A549 (cell line): Measurements from ENCODE around the gene TLK1. TPM values are rescaled to one million over a fixed set of nuclear protein-coding genes. Genes with fewer than 3 reads are reported as not detected.

Source experiments
- ATAC-seq, 2 experiments: fragments of 200-7000 bp in 1 of 2; fragments of >200 bp in 1 of 2; cut with Nextera tagmentation in 1 of 2; cut with Tn5 transposase in 1 of 2; 3 replicates each; pipeline versions ENCODE4 v1.8.0 to v1.9.1; 2018 to 2020; ENCODE audit warnings: mild to moderate bottlenecking in 1 of 2, moderate library complexity in 1 of 2
- CTCF ChIA-PET: fragments of 300-600 bp; sonication (Branson Sonifier 250); formaldehyde crosslinking; extraction: SDS; loops from one replicate; lab custom pipeline; 2021; ENCODE audit warnings: antibody characterized with exemption, inconsistent platforms; lab: Yijun Ruan, JAX
- POLR2A ChIA-PET: fragments of 350-600 bp; formaldehyde crosslinking; extraction: SDS; loops from one replicate; lab custom pipeline; 2021; ENCODE audit warnings: antibody characterized with exemption, inconsistent platforms; lab: Yijun Ruan, JAX
- DNase-seq, 2 experiments: peaks; one replicate each; pipeline versions ENCODE4 v3.0.0 to v3.0.0-alpha.2; 2011 to 2016; ENCODE audit warnings: low read depth in 1 of 2, low spot score in 1 of 2
- FAIRE-seq: peaks from 2 replicates; lab custom pipeline; 2011; peaks lifted over from hg19 to GRCh38; lab: Jason Lieb, UNC
- H3K27ac ChIP-seq, 2 experiments: fragments of >200 bp; sonication (Bioruptor Twin); formaldehyde crosslinking; 3 replicates each; pipeline ENCODE4 v1.5.1; 2016 to 2017
- H3K4me1 ChIP-seq: fragments of >200 bp; sonication (Bioruptor Twin); formaldehyde crosslinking; 3 replicates; pipeline ENCODE4 v1.6.1; 2016
- H3K4me2 ChIP-seq: fragments of >200 bp; sonication (Bioruptor Twin); formaldehyde crosslinking; 3 replicates; pipeline ENCODE4 v1.6.1; 2016
- H3K4me3 ChIP-seq: fragments of >200 bp; sonication (Bioruptor Twin); formaldehyde crosslinking; 3 replicates; pipeline ENCODE4 v1.5.1; 2016
- H3K9me3 ChIP-seq: fragments of >200 bp; sonication (Bioruptor Twin); formaldehyde crosslinking; 3 replicates; pipeline ENCODE4 v1.6.1; 2016
- BCL3 ChIP-seq: fragments of >200 bp; sonication (Bioruptor Twin); formaldehyde crosslinking; IDR thresholded peaks from 3 replicates; pipeline ENCODE4 v1.6.1; 2016
- CHD2 ChIP-seq: fragments of 150-350 bp; IDR thresholded peaks from 2 replicates; pipeline ENCODE4 v1.6.1; 2014; ENCODE audit warnings: low read length; ENCODE audit not compliant: partially characterized antibody
- CHD4 ChIP-seq: fragments of 200-600 bp; sonication (generic); IDR thresholded peaks from 2 replicates; pipeline ENCODE4 v1.6.1; 2016; ENCODE audit warnings: antibody characterized with exemption, mild to moderate bottlenecking, borderline replicate concordance
- ELK1 ChIP-seq: fragments of 150-350 bp; IDR thresholded peaks from 2 replicates; pipeline ENCODE4 v1.6.1; 2014; ENCODE audit warnings: low read depth, mild to moderate bottlenecking, low read length
- EP300 ChIP-seq, 2 experiments: fragments of >200 bp; sonication (Bioruptor Twin); formaldehyde crosslinking; IDR thresholded peaks; 2 replicates in 1 of 2; 3 replicates in 1 of 2; pipeline ENCODE4 v1.6.1; 2016 to 2017
- FOXS1 ChIP-seq: fragments of 250-450 bp; sonication (Bioruptor Pico); IDR thresholded peaks from 2 replicates; pipeline ENCODE4 v1.5.0; 2020; ENCODE audit warnings: mild to moderate bottlenecking, moderate library complexity
- GATA3 ChIP-seq: IDR thresholded peaks from 2 replicates; pipeline ENCODE4 v1.6.1; 2012; ENCODE audit warnings: borderline replicate concordance
- HOXB13 ChIP-seq: fragments of 250-450 bp; sonication (Bioruptor Pico); IDR thresholded peaks from 2 replicates; pipeline ENCODE4 v1.5.0; 2020; ENCODE audit warnings: low read depth, mild to moderate bottlenecking, moderate library complexity
- JUN ChIP-seq, 2 experiments: fragments of >200 bp; sonication (Bioruptor Twin); formaldehyde crosslinking; IDR thresholded peaks; 2 replicates in 1 of 2; 3 replicates in 1 of 2; pipeline ENCODE4 v1.6.1; 2016 to 2017
- NR3C1 ChIP-seq: fragments of >200 bp; sonication (Bioruptor Twin); formaldehyde crosslinking; IDR thresholded peaks from 3 replicates; pipeline ENCODE4 v1.6.1; 2017
- RAD21 ChIP-seq, 2 experiments: fragments of >200 bp in 1 of 2; sonication (Bioruptor Twin) in 1 of 2; formaldehyde crosslinking in 1 of 2; IDR thresholded peaks in 1 of 2; conservative IDR thresholded peaks in 1 of 2; 2 replicates in 1 of 2; 3 replicates in 1 of 2; pipeline ENCODE4 v1.6.1; 2012 to 2018; ENCODE audit warnings: inconsistent platforms in 1 of 2
- RFX5 ChIP-seq: fragments of 450-650 bp; IDR thresholded peaks from 2 replicates; pipeline ENCODE4 v1.7.1; 2014; ENCODE audit warnings: antibody characterized with exemption, mild to moderate bottlenecking, moderate library complexity
- SREBF2 ChIP-seq: fragments of 450-650 bp; IDR thresholded peaks from 2 replicates; pipeline ENCODE4 v1.6.1; 2014; ENCODE audit warnings: mild to moderate bottlenecking, moderate library complexity
- TFCP2L1 ChIP-seq: fragments of 250-450 bp; sonication (Bioruptor Pico); IDR thresholded peaks from 2 replicates; pipeline ENCODE4 v1.5.0; 2021; ENCODE audit warnings: mild to moderate bottlenecking
- ZFP36 ChIP-seq: fragments of 450-650 bp; IDR thresholded peaks from 2 replicates; pipeline ENCODE4 v1.6.1; 2014; ENCODE audit warnings: borderline replicate concordance; ENCODE audit not compliant: partially characterized antibody
- ZNF302 ChIP-seq: fragments of 250-450 bp; sonication (Bioruptor Pico); IDR thresholded peaks from 2 replicates; pipeline ENCODE4 v1.9.0; 2021; ENCODE audit warnings: inconsistent platforms, mild to moderate bottlenecking, moderate library complexity
- ZSCAN20 ChIP-seq: fragments of 250-450 bp; sonication (Bioruptor Pico); IDR thresholded peaks from 2 replicates; pipeline ENCODE4 v1.8.0; 2022; ENCODE audit warnings: mild to moderate bottlenecking, moderate library complexity
- WGBS: methylation state at CpG from one replicate; pipeline ENCODE4 v1.1.6; 2017; ENCODE audit errors: missing lambda C conversion rate; 5-methylcytosine and 5-hydroxymethylcytosine counted together
- polyA plus RNA-seq, 4 experiments: library from polyadenylated mRNA; depleted of rRNA in 3 of 4; stranded (reverse); fragments of >200 nt; fragmentation: RNase III in 1 of 4; extraction: RNeasy Plus Mini Kit Qiagen cat#74134 plus additional on column Dnase treatment in 1 of 4; gene quantifications; 2 replicates in 3 of 4; 3 replicates in 1 of 4; pipeline ENCODE4 v1.2.3, GENCODE V29; 2011 to 2017
- TF ChIP-seq, protein P1 (sequence below): IDR thresholded peaks from 2 replicates; pipeline ENCODE4 v1.6.1; 2012; ENCODE audit warnings: low read depth, borderline replicate concordance
- TF ChIP-seq, protein P2 (sequence below): fragments of 250-450 bp; sonication (Bioruptor Pico); IDR thresholded peaks from 2 replicates; pipeline ENCODE4 v1.5.0; 2020; ENCODE audit warnings: low read depth, mild to moderate bottlenecking, moderate library complexity
- TF ChIP-seq, protein P3 (sequence below): fragments of 450-650 bp; IDR thresholded peaks from 2 replicates; pipeline ENCODE4 v1.6.1; 2014; ENCODE audit warnings: antibody characterized with exemption

Gene TLK1
- polyA plus RNA-seq, 2 of the 4 experiments (the other 2 are of a cell fraction): 16.9 to 28.9 TPM

DNA sequence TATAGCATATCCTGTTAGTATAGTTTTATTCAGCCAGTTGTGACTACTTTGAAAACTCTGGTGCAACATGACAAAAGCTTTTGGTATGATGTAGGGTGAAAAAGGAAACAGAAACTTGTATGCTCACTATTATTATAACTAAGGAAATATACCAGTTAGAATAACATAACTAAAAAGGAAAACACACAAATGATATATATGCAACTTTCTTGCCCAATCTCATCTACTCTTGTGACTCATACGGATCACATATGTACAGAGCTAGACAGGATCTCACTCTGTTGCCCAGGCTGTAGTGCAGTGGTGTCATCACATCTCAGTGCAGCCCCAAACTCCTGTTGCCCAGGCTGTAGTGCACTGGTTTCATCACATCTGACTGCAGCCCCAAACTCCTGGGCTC lies 12.4 kb upstream of the TLK1 start:
- no peak; a peak in 1 of 6 replicates for ATAC-seq

DNA sequence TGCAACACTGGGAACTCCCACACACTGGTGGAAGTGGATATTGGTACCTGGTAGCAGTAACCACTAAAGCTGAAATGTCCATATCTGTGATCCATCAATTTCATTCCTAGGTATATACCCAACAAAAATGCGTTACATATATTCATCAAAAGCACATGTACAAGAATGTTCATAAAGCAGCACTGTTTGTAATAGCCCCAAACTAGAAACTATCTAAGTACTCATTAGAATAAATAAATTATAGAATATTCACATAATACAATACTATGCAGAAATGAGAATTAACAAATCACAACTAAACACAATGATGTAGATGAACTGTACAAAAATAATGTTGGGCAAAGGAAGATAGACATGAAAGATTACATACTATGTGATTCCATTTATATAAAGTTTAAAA lies 11.1 kb upstream of the TLK1 start:
- Histone ChIP-seq H3K27ac (no peak overlapping the region), H3K4me2 (no peak overlapping the region), H3K4me1 (no peaks in the 10 kb centered on the region), H3K9me3 (no peaks in the 10 kb centered on the region), H3K4me3 (no peak overlapping the region)
- no peak for DNase-seq
- POLR2A ChIA-PET: no interaction called here
- no peak for TF ChIP-seq ZNF302 (CRISPR knock-in tag)
- no peak for TF ChIP-seq RFX5
- TF ChIP-seq NR3C1: no peak
- TF ChIP-seq ZSCAN20 (CRISPR knock-in tag): no peak
- no peak for TF ChIP-seq HOXB13
- TF ChIP-seq, protein P1, sequence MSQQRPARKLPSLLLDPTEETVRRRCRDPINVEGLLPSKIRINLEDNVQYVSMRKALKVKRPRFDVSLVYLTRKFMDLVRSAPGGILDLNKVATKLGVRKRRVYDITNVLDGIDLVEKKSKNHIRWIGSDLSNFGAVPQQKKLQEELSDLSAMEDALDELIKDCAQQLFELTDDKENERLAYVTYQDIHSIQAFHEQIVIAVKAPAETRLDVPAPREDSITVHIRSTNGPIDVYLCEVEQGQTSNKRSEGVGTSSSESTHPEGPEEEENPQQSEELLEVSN: no peak
- no peak for TF ChIP-seq RAD21 (conservative IDR thresholded peaks at IDR 0.05 in 1 of 2, IDR thresholded peaks at IDR 0.05 in 1 of 2)
- no peak for TF ChIP-seq ZFP36
- TF ChIP-seq JUN (IDR thresholded peaks at IDR 0.05): no peak
- TF ChIP-seq ELK1: no peak
- TF ChIP-seq, protein P2, sequence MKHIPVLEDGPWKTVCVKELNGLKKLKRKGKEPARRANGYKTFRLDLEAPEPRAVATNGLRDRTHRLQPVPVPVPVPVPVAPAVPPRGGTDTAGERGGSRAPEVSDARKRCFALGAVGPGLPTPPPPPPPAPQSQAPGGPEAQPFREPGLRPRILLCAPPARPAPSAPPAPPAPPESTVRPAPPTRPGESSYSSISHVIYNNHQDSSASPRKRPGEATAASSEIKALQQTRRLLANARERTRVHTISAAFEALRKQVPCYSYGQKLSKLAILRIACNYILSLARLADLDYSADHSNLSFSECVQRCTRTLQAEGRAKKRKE (CRISPR knock-in tag): no peak
- no peak for TF ChIP-seq SREBF2
- no peak for TF ChIP-seq CHD4
- no peak for TF ChIP-seq CHD2
- TF ChIP-seq, all 56 proteins: peak for 0
- ATAC-seq (no peak), FAIRE-seq (no peak)
- WGBS: 86% methylated on average over 1 of the region's 1 CpG
- CTCF ChIA-PET: interaction anchor here (0.6 to 2.1 kb wide), 2 partner anchors 13 to 178 kb away, joined by 5 read pairs; no protein-coding TSS in a partner anchor

More for the DNA sequence above, 12.4 kb upstream of the TLK1 start:
- Histone ChIP-seq H3K27ac (no peak overlapping the region), H3K4me3 (no peak overlapping the region), H3K4me1 (no peaks in the 10 kb centered on the region), H3K9me3 (no peaks in the 10 kb centered on the region), H3K4me2 (no peak overlapping the region)
- DNase-seq (no peak), FAIRE-seq (no peak)
- no peak for TF ChIP-seq EP300 (IDR thresholded peaks at IDR 0.05)
- TF ChIP-seq, protein P1: no peak
- TF ChIP-seq JUN (IDR thresholded peaks at IDR 0.05): no peak
- TF ChIP-seq ZNF302 (CRISPR knock-in tag): no peak
- TF ChIP-seq TFCP2L1 (CRISPR knock-in tag): no peak
- TF ChIP-seq BCL3: no peak
- TF ChIP-seq CHD2: no peak
- no peak for TF ChIP-seq GATA3
- no peak for TF ChIP-seq FOXS1 (CRISPR knock-in tag)
- TF ChIP-seq, protein P3, sequence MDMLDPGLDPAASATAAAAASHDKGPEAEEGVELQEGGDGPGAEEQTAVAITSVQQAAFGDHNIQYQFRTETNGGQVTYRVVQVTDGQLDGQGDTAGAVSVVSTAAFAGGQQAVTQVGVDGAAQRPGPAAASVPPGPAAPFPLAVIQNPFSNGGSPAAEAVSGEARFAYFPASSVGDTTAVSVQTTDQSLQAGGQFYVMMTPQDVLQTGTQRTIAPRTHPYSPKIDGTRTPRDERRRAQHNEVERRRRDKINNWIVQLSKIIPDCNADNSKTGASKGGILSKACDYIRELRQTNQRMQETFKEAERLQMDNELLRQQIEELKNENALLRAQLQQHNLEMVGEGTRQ: no peak
- CTCF ChIA-PET: interaction anchor here (1.0 kb wide), 1 partner anchor 243 kb away, joined by 3 read pairs; no protein-coding TSS in a partner anchor
- 85% methylated on average over 1 of the region's 1 CpG for WGBS
- POLR2A ChIA-PET: no interaction called here
